Brain microvascular endothelial cell (primary cell): ENCODE data around the gene DUOX1.

Experiments
- DNase-seq: peaks from one replicate; pipeline ENCODE4 v3.0.0-alpha.2; 2020
- H3K27ac ChIP-seq: fragments of 250-450 bp; sonication (Bioruptor Pico); 2 replicates; pipeline ENCODE4 v1.5.1; 2020; ENCODE audit warnings: mild to moderate bottlenecking, moderate library complexity
- H3K27me3 ChIP-seq: fragments of 250-450 bp; sonication (Bioruptor Pico); replicated peaks from 2 replicates; pipeline ENCODE4 v1.5.1; 2020; ENCODE audit warnings: mild to moderate bottlenecking
- H3K36me3 ChIP-seq: fragments of 250-450 bp; sonication (Bioruptor Pico); replicated peaks from 2 replicates; pipeline ENCODE4 v1.5.1; 2020; ENCODE audit warnings: mild to moderate bottlenecking
- H3K4me3 ChIP-seq: 2 replicates; pipeline ENCODE4 v1.5.1; 2011; ENCODE audit warnings: low read depth, mild to moderate bottlenecking, control low read depth, low read length, moderate library complexity
- in situ Hi-C: cut with HindIII; loops from 2 replicates; pipeline ENCODE4 v1.10.0; 2017; ENCODE audit warnings: low sequenced_read_pairs, low pct_ligation_motif_present
- TF ChIP-seq, protein P1 (sequence below): IDR thresholded peaks from 2 replicates; pipeline ENCODE4 v1.5.1; 2011; ENCODE audit warnings: low read depth, mild to moderate bottlenecking, moderate library complexity, low read length, control low read depth, inconsistent platforms; ENCODE audit errors: missing control alignments

Gene DUOX1

DNA sequence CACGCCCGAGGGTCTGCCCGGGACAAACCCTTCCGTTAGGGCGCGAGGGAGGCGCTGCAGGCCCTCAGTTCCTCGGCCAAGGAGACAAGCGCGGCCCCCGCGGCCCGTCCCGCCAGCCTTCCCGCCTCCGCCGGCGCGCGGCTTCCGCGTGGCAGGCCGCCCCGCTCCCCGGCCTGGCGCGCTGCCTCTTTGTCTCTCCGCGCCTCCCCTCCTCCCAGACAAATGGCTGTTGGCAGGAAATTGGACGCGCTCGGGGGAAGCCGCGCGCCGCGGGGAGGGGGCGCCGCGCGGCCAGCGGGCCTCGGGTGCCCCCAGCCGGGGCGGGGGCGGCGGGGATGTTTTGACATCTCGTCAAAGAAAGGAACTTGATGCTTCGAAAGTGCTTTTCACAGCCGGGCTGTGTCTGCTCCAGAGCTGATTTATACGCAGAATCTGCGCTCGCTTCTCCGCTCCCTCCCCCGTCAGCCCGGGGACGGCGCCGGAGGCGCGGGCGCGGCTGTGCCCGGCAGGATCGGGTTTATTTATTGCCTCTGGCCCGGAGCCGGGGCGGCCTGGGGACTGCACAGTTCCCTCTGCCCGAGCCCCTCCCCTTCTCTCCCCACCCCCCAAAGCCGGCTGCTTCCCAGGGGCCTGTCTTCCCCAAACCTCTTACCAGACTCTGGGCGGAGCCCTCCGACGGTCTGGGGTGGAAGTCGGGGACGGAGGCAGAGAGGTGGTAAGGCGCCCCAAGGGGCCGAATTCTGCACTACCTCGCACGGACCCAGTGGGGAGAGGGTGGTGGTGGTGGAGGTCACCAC, 37.2 kb downstream of the DUOX1 start:
- DNase-seq = peak; percentile 59
- Histone ChIP-seq H3K36me3 (no peaks in the 10 kb centered on the region), H3K27me3 (no peaks in the 10 kb centered on the region), H3K27ac (peak overlapping the region; percentile 69), H3K4me3 (peak overlapping the region; percentile 60)
- TF ChIP-seq, protein P1, sequence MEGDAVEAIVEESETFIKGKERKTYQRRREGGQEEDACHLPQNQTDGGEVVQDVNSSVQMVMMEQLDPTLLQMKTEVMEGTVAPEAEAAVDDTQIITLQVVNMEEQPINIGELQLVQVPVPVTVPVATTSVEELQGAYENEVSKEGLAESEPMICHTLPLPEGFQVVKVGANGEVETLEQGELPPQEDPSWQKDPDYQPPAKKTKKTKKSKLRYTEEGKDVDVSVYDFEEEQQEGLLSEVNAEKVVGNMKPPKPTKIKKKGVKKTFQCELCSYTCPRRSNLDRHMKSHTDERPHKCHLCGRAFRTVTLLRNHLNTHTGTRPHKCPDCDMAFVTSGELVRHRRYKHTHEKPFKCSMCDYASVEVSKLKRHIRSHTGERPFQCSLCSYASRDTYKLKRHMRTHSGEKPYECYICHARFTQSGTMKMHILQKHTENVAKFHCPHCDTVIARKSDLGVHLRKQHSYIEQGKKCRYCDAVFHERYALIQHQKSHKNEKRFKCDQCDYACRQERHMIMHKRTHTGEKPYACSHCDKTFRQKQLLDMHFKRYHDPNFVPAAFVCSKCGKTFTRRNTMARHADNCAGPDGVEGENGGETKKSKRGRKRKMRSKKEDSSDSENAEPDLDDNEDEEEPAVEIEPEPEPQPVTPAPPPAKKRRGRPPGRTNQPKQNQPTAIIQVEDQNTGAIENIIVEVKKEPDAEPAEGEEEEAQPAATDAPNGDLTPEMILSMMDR = peak; percentile 80
- in situ Hi-C loops = no loop called here

DNA sequence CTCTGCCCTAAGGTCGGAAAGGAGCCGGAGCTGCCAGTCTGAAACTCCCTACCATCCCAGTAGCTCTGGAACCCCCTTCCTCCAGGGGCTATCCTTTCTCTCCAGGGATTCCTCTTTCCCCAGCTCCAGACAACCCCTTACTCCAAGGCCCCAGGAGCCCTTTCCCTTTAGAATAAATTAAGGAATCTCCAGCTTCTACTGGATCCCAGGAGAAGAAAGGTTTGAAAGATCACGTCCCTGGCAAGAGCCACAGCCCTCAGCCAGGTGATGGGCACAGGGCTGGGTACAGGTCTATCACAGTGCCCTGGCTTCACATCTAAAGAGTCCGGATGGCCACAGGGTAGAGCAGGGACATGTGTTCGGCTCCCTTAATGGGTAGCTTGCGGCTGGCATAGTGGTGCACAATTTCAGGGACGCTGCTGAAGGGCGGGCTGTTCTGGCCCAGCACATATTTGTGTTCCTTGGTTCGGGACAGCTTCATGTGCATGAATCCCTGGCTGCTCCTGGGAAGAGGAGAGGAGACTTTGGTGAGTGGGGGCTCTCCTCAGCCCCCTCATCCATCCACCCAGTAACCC, 37.9 kb downstream of the DUOX1 start:
- in situ Hi-C loops = no loop called here
- Histone ChIP-seq H3K27me3 (no peaks in the 10 kb centered on the region), H3K36me3 (no peaks in the 10 kb centered on the region), H3K27ac (no peak overlapping the region), H3K4me3 (peak overlapping the region; percentile 60)
- no peak for DNase-seq
- TF ChIP-seq, protein P1 = no peak

- Histone ChIP-seq H3K27me3 (no peaks in the 10 kb centered on the region), H3K36me3 (no peaks in the 10 kb centered on the region), H3K4me3 (no peak overlapping the region), H3K27ac (no peak overlapping the region)
- no peak for DNase-seq
- in situ Hi-C loops = no loop called here
- TF ChIP-seq, protein P1 = no peak
Observed at GRCh38 chr15:45168286-45168685, 38.5 kb downstream of the DUOX1 start.

DNA sequence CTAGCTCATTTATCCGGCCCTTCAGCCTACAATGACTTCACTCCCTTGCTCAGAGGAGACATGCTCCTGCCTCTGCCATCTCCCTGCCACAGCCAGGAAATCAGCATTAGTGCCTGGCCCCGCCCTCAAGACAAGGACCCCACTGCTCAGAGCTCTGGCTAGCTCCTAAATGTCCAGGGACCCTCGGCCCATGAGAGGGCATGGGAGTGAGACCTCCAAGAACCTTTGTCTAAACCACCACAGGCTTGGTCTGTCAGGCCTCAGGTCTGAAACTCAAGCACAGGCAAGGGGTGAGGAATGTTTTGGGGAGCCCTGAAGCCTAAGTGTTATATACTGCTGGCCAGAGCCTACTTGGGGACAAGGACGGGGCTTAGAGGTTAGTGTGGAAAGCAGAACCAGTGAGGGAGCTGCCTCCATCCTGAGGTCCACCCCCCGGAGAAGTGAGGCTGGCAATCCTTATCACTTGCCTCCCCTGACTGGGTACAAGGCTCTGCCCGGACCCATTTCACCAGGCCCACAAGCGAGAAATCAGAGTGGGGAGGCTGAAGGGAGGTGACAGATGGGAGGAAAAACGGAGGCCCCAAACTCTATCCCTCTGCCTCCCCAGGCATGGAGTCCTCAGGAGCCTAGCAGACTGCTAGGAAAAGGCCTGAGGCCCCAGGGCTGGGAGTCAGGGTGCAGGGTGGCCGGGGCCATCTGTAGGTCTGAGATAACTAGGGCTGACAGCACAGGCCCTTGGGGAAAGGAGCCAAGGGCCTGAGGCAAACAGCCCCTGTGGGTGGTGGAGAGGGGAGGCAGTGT, 39.2 kb downstream of the DUOX1 start:
- Histone ChIP-seq H3K4me3 (no peak overlapping the region), H3K36me3 (no peaks in the 10 kb centered on the region), H3K27ac (no peak overlapping the region), H3K27me3 (no peaks in the 10 kb centered on the region)
- DNase-seq = no peak
- in situ Hi-C loops = no loop called here
- TF ChIP-seq, protein P1 = no peak

DNA sequence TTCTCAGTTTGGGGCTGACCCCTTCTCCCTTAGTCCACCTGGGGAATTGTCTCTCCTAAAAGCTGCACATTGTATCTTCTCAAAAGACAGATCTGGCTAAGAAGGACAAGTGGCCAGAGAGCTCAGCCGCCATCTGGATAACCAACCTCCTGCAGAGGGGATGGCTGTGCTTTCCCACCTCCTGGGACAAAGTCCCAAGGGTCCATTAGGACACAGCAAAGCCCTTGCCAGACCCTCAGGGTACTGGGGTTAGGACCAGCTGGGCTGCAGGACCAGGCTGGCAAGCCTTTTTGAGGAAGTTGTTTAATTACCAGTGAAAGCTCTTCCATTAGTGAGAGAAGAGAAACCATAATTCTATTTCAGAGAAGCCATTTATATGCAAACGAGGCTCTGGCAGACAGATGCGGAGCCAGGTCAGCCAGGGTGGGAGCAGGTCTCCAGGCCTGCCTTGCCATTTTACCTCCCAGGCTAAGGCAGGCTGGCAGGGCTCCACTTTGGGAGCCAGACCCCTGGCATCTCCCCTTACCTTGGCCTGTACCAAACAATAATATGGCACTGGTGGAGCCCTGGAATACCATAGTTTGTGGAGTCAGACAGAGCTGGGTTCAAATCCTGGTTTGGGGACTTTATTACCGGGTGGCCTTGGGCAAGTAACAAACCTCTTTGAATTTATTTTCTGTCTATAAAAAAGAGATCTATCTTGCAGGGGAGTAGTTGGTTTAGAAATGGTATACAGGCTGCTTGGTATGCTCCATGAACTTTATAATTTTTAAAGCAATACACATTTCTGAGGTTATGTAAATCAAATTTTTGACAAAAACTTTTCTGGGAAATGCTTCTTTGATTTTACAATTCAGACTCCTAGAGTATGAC, 40.0 kb downstream of the DUOX1 start:
- TF ChIP-seq, protein P1 = no peak
- no peak overlapping the region for H3K4me3 ChIP-seq
- in situ Hi-C loops = no loop called here
- H3K27ac ChIP-seq = no peak overlapping the region
- no peaks in the 10 kb centered on the region for H3K27me3 ChIP-seq
- no peaks in the 10 kb centered on the region for H3K36me3 ChIP-seq
- no peak for DNase-seq
